Karpas-422 (cell line): Measurements from ENCODE around the gene GOLGA8F. TPM values are rescaled to one million over a fixed set of nuclear protein-coding genes. Genes with fewer than 3 reads are reported as not detected.
"Not testable (repeated sequence)": the region's sequence is repeated elsewhere in the genome, so short reads cannot be mapped to it uniquely, and the experiment has no call there.

Experiments
- DNase-seq: peaks from one replicate; pipeline ENCODE4 v3.0.0-alpha.2; 2015
- H2AFZ ChIP-seq: fragments of 200-600 bp; sonication (generic); 2 replicates; pipeline ENCODE4 v1.6.1; 2014; ENCODE audit warnings: antibody characterized with exemption, low read length, mixed read lengths
- H3K27ac ChIP-seq: fragments of 200-600 bp; sonication (generic); 2 replicates; pipeline ENCODE4 v1.5.1; 2014; ENCODE audit warnings: mild to moderate bottlenecking, low read length, moderate library complexity
- H3K27me3 ChIP-seq: fragments of 200-600 bp; sonication (generic); 2 replicates; pipeline ENCODE4 v1.6.1; 2014; ENCODE audit warnings: low read length, mixed read lengths
- H3K36me3 ChIP-seq: fragments of 200-600 bp; sonication (generic); 2 replicates; pipeline ENCODE4 v1.6.1; 2014; ENCODE audit warnings: low read length, mixed read lengths; ENCODE audit not compliant: insufficient read depth
- H3K4me1 ChIP-seq: fragments of 200-600 bp; sonication (generic); 2 replicates; pipeline ENCODE4 v1.6.1; 2014; ENCODE audit warnings: mild to moderate bottlenecking, low read length, mixed read lengths
- H3K4me2 ChIP-seq: fragments of 200-600 bp; sonication (generic); 2 replicates; pipeline ENCODE4 v1.6.1; 2014; ENCODE audit warnings: low read length, low read depth, mild to moderate bottlenecking; ENCODE audit not compliant: poor library complexity, severe bottlenecking
- H3K4me3 ChIP-seq: fragments of 200-600 bp; sonication (generic); 2 replicates; pipeline ENCODE4 v1.5.1; 2014; ENCODE audit warnings: mild to moderate bottlenecking, antibody characterized with exemption, low read length, mixed read lengths
- H3K79me2 ChIP-seq: fragments of 200-600 bp; sonication (generic); 2 replicates; pipeline ENCODE4 v1.6.1; 2014; ENCODE audit warnings: mild to moderate bottlenecking, low read length, mixed read lengths
- H3K9ac ChIP-seq: fragments of 200-600 bp; sonication (generic); 2 replicates; pipeline ENCODE4 v1.6.0; 2014; ENCODE audit warnings: low read length
- H3K9me2 ChIP-seq: fragments of 200-600 bp; sonication (generic), shearing (Covaris generic); replicated peaks from 2 replicates; pipeline ENCODE4 v1.6.0; 2014; ENCODE audit warnings: mild to moderate bottlenecking, low read length, moderate library complexity; ENCODE audit not compliant: insufficient read depth
- H3K9me3 ChIP-seq: fragments of 300-700, 200-600 bp; sonication (generic); 2 replicates; pipeline ENCODE4 v1.6.1; 2014; ENCODE audit warnings: low read length, mixed read lengths
- H4K20me1 ChIP-seq: fragments of 200-600 bp; sonication (generic); 2 replicates; pipeline ENCODE4 v1.6.1; 2014; ENCODE audit warnings: mild to moderate bottlenecking, antibody characterized with exemption, low read length, low read depth; ENCODE audit not compliant: insufficient read depth
- total RNA-seq: library from RNA; depleted of rRNA; stranded (reverse); fragments of >200 nt; shearing (Covaris generic); gene quantifications from 2 replicates; pipeline ENCODE4 v1.2.3, GENCODE V29; 2014; ENCODE audit warnings: low replicate concordance; rRNA removed

The GOLGA8F gene, protein sequence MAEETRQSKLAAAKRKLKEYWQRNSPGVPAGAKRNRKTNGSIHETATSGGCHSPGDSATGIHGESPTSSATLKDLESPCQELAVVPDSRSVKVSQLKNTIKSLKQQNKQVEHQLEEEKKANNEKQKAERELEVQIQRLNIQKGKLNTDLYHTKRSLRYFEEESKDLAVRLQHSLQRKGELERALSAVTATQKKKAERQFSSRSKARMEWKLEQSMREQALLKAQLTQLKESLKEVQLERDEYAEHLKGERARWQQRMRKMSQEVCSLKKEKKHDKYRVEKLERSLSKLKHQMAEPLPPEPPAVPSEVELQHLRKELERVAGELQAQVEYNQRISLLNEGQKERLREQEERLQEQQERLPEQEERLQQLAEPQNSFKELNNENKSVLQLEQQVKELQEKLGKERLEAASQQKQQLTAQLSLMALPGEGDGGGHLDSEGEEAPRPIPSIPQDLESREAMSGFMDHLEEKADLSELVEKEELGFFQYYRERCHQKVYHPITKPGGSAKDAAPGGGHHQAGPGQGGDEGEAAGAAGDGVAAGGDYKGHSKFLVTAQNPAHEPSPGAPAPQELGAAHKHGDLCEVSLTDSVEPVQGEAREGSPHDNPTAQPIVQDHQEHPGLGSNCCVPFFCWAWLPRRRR
- not detected in 2 replicates for total RNA-seq

DNA sequence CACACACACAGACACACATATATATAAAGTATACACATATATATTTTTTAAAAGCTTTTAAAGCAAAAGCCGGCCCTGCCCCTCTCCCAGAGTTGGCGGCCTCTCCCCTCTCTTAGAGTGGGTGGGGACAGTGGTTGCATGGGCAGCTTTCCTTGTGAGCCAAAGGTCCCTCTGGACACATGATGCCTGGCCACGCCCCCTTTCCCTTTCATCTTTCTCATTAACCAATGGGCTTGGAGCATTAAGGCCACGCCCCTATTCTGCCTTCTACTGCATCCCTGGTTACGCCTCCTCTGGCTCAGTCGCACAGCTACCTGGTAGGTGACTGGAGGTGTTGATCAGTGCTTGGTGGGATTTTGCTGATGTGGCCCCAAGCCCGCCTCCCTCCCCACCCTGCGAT lies at the start of gene GOLGA8F:
Gene GOLGA8F (plus strand): TSS at position 301 of the 400 bp plus-strand sequence. CDS start 98 bp downstream, at position 399.
- H3K4me1 ChIP-seq, H2AFZ ChIP-seq, DNase-seq, H3K79me2 ChIP-seq, H3K9me3 ChIP-seq, H3K36me3 ChIP-seq, H3K27ac ChIP-seq, H3K4me3 ChIP-seq, H3K9me2 ChIP-seq, H3K9ac ChIP-seq, H4K20me1 ChIP-seq, H3K4me2 ChIP-seq, H3K27me3 ChIP-seq: not testable (repeated sequence)

DNA sequence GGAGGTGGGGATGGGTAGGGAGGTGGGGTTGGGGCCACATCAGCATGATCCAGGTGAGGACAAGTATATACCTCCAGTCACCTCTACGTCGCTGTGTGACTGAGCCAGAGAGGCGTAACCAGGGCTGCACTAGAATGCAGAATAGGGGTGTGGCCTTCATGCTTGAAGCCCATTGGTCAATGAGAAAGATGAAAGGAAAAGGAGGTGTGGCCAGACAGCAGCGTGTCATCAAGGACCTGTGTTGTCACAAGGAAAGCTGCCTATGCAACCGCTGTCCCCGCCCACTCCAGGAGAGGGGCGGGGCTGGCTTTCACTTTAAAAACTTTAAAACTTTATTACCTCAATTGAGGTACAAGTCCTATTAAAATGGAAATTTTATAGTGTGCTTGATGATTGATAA lies 20.5 kb upstream of the GOLGA8F start, which contains the start of gene GOLGA6L24:
Gene GOLGA6L24 (minus strand): TSS at position 101 of the 400 bp plus-strand sequence. CDS start 61 bp downstream, at position 40.
- H3K36me3 ChIP-seq, H3K27me3 ChIP-seq, H3K9ac ChIP-seq, H3K9me3 ChIP-seq, DNase-seq, H3K4me1 ChIP-seq, H3K27ac ChIP-seq, H3K4me3 ChIP-seq, H3K4me2 ChIP-seq, H3K9me2 ChIP-seq, H4K20me1 ChIP-seq, H2AFZ ChIP-seq, H3K79me2 ChIP-seq: not testable (repeated sequence)

DNA sequence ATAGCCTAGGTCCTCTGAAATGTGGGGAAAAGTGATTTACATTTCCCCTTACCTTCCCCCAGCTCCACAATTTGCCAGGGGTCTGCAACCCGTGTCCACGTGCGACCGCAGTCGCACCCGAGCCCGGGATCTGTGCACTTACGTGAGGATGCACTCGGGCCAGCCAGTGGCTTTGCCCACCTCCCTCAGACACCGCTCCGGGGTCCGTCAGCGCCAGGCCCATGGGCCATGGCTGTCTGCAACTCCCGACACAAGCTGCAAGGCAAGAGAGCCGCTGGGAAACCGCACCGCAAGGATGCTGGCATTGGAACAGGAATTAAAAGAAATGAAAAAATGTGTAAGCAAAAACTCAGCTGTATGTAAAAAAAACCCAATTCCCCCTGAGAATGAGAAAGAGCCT lies 13.0 kb upstream of the GOLGA8F start:
- not testable (repeated sequence) for H3K4me2 ChIP-seq, H3K36me3 ChIP-seq, H3K79me2 ChIP-seq, H3K4me3 ChIP-seq, H3K27me3 ChIP-seq, H3K9me2 ChIP-seq, H2AFZ ChIP-seq, H3K4me1 ChIP-seq, H3K9me3 ChIP-seq, DNase-seq, H3K27ac ChIP-seq, H4K20me1 ChIP-seq, H3K9ac ChIP-seq

DNA sequence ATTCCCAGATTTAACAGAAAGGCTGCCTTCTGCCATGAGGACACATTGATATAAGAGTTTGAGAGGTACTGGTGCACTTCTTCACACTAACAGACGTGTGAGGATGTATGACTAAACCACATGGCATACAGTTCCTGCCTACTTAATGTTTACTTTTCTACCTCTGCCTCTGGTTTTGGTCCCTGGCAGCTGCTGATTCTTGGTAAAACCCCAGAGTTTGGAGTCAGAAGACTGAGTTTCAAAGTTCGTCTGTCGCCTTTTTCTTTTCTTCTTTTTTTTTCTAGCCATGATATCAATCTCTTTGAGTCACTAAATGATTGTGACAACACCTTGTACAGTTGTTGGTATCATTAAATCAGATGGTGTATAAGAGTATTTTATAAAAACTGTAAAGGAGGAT lies 1.6 kb downstream of the GOLGA8F start:
- not testable (repeated sequence) for H3K9ac ChIP-seq, DNase-seq, H3K4me1 ChIP-seq, H2AFZ ChIP-seq, H3K36me3 ChIP-seq, H3K79me2 ChIP-seq, H3K27me3 ChIP-seq, H3K4me2 ChIP-seq, H3K9me3 ChIP-seq, H3K27ac ChIP-seq, H3K9me2 ChIP-seq, H4K20me1 ChIP-seq, H3K4me3 ChIP-seq

DNA sequence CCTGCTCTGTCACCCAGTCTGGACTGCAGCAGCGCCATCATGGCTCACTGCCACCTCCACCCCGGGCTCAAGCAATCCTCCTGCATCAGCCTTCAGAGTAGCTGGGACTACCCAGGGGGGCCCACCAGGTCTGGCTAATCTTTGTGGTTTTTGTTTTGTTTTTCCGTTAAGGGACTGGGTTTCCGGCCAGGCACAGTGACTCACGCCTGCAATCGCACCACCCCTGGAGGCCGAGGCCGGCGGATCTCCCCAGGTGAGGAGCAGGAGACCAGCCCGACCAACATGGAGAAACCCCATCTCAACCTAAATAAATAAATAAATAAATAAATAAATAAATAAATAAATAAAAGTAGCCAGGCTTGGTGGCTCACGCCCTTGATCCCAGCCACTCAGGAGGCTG lies 17.6 kb downstream of the GOLGA8F start:
- H3K9me3 ChIP-seq, H3K4me1 ChIP-seq, H3K9ac ChIP-seq, H3K4me3 ChIP-seq, DNase-seq, H4K20me1 ChIP-seq, H3K9me2 ChIP-seq, H3K27ac ChIP-seq, H3K27me3 ChIP-seq, H3K36me3 ChIP-seq, H2AFZ ChIP-seq, H3K79me2 ChIP-seq, H3K4me2 ChIP-seq: not testable (repeated sequence)

DNA sequence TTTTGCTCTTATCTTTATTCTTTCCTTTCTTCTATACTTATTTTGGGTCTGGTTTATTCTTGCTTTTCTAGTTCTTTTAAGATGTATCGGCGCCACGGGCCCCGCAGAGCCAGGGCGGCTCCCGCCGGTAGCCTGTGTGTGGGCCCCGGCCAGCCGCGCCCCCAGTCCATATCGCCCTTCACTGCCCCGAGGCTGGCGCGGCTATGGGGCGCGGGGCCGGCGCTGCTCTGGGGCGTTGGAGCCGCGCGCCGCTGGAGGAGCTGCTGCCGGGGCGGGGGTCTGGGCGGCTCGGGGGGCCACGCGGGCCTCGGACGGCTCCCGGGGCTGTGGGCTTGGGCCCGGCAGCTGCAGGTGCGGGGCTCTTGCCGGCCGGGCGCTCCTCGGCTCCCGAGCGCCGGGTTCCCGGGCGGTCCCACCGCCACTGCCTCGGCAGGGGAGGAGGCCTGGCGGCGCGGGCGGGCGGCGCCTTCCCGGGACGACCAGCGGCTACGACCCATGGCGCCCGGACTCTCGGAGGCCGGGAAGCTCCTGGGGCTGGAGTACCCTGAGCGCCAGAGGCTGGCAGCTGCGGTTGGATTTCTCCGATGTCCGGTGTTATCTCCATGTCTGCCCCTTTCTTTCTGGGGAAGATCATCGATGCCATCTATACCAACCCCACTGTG lies 24.4 kb downstream of the GOLGA8F start:
- H3K4me2 ChIP-seq, H3K9ac ChIP-seq, DNase-seq, H3K79me2 ChIP-seq, H3K4me3 ChIP-seq, H3K9me2 ChIP-seq, H3K4me1 ChIP-seq, H4K20me1 ChIP-seq, H3K27ac ChIP-seq, H3K36me3 ChIP-seq, H3K9me3 ChIP-seq, H3K27me3 ChIP-seq, H2AFZ ChIP-seq: not testable (repeated sequence)

DNA sequence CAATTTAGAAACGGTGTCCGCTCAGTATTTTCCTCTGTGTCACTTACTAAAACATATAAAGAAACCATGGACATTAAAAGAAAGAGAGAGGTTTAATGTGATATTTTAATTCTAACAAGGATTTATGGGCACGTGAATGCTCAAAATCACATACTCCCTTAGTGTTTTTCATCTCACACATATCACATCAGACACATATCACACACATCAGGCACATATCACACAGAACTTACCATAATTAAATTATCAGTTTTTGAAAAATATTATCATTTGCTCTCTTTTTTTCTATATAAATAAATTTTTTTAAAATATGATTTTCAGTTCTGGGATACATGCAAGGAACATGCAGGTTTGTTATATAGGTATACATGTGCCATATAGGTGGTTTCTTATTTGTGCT lies 42.0 kb downstream of the GOLGA8F start:
- not testable (repeated sequence) for H3K27me3 ChIP-seq, H3K4me3 ChIP-seq, H3K9me3 ChIP-seq, H3K9ac ChIP-seq, H3K9me2 ChIP-seq, H4K20me1 ChIP-seq, H3K4me1 ChIP-seq, H3K36me3 ChIP-seq, H3K4me2 ChIP-seq, DNase-seq, H3K79me2 ChIP-seq, H2AFZ ChIP-seq, H3K27ac ChIP-seq

DNA sequence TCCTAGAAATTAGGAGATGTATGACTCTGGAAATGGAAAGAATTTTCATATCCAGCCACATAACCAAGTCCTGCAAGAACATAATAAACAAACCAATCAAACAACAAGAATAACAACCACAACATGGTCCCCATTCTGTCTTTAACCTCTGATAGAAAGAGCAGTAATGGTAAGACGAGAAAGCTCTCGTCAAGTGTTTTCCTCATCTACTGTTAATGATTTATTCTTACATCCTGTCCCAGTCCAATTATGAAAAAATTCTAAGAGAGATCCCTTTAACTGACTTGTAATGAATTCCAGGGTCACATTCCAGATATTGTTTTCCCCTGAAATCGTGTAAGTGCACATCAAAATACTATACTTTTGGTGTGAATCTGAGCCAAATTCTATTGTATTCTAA lies 57.1 kb downstream of the GOLGA8F start:
- H3K9ac ChIP-seq, H3K9me2 ChIP-seq, H3K27me3 ChIP-seq, H3K27ac ChIP-seq, H3K4me1 ChIP-seq, H3K4me2 ChIP-seq, H3K9me3 ChIP-seq, DNase-seq, H3K79me2 ChIP-seq, H3K36me3 ChIP-seq, H4K20me1 ChIP-seq, H2AFZ ChIP-seq, H3K4me3 ChIP-seq: not testable (repeated sequence)
